C4-2B (cell line): Measurements from ENCODE around the gene RNF152.

ENCODE experiments used
- H3K27ac ChIP-seq: fragments of 450-650 bp; 2 replicates; pipeline ENCODE4 v1.5.1; 2017
- ZFX ChIP-seq: fragments of 450-650 bp; IDR thresholded peaks from 2 replicates; pipeline ENCODE4 v1.6.1; 2017
- TF ChIP-seq, protein P1 (sequence below): fragments of 450-650 bp; conservative IDR thresholded peaks from 2 replicates; pipeline ENCODE4 v1.5.1; 2017; ENCODE audit warnings: mild to moderate bottlenecking

Gene RNF152, protein sequence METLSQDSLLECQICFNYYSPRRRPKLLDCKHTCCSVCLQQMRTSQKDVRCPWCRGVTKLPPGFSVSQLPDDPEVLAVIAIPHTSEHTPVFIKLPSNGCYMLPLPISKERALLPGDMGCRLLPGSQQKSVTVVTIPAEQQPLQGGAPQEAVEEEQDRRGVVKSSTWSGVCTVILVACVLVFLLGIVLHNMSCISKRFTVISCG

DNA sequence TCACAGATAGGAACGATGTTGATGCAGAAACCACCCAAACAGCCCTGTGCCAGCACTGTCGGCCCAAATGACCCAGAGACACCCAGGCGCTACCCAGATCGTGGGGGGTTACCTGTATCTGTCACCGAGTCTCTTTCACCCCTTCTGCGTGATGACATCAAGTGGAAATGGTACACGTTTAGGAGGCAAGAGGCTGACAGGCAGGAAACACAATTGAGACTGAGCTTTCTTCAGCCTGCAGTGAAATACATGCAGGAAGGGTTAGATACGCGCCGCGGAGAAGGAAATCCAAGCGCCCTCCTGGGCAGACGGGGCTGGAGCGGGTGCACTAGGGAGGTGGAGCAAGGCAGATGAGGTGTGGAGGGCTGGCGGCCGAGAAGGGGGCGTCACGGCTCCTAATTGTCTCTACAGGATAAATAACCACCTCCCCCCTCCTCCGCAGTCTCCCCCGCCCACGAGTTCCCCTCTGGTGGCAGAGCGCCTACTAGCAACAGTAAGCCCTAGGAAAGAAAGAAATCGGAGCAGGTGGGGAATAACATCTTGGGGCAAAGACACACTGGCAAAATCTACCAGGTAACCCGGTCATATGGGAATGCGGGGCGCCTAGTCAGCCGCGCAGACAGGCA is at the start of gene RNF152:
Gene RNF152, minus strand, starts transcription at position 325 of the 626 bp plus-strand sequence. CDS start 76,544 bp downstream, outside the sequence.
- H3K27ac ChIP-seq: peak within 1 kb of the TSS; percentile 54
- no peak for TF ChIP-seq ZFX
- TF ChIP-seq, protein P1, sequence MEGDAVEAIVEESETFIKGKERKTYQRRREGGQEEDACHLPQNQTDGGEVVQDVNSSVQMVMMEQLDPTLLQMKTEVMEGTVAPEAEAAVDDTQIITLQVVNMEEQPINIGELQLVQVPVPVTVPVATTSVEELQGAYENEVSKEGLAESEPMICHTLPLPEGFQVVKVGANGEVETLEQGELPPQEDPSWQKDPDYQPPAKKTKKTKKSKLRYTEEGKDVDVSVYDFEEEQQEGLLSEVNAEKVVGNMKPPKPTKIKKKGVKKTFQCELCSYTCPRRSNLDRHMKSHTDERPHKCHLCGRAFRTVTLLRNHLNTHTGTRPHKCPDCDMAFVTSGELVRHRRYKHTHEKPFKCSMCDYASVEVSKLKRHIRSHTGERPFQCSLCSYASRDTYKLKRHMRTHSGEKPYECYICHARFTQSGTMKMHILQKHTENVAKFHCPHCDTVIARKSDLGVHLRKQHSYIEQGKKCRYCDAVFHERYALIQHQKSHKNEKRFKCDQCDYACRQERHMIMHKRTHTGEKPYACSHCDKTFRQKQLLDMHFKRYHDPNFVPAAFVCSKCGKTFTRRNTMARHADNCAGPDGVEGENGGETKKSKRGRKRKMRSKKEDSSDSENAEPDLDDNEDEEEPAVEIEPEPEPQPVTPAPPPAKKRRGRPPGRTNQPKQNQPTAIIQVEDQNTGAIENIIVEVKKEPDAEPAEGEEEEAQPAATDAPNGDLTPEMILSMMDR: no peak

DNA sequence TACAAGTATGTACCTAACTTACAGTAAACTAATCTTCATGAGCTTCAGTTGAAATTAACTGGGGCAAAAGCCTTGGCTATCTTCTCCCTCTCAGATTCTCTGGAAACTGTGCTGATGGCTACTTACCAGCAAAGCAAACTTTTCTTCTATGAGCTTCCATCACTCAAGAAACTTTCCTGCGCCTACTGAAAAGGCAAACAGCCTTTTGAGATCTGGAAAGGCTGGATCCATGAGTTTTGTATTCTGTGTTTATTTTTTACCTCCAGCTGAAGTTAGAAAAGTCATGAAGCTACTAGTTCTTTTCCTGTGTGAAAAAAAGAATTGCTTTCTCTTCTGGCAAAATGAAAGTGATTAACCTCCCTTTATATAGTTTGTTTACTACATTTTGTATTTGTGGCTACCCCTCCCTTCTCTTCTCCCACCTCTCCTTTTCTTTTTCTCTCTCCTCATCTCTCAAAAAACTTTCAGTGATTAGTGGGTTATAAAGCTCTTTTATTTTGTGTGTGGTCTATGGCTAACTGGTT is 49.2 kb upstream of the RNF152 start:
- no peak overlapping the region for H3K27ac ChIP-seq

DNA sequence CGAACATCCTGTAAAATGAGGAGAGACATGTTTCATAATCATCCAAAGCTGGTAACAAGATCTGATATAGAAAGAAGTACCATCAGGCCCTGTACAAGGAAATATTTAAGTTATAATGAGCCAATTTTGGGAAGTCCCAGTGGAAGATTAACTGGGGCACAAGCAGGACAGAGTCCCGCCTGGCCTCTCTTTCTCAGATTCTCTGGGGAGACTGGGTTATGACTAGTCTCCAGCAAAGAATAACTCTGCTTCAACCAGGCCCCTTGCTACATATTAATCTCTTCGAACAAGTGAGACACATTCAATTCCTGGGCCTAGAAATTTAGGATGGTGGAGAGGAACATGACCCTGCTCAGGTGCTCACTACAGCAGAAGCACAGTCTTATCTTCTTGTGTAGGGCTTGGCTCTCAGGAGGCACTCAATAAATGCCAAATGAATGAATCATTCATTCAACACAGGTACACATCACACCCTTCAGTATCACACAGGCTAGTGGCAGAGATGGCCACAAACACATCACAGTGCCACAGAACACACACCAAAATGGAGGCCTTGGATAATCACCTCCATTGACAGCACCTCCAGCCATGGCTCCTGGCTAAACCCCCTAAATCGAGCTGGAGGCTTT is 46.4 kb upstream of the RNF152 start:
- H3K27ac ChIP-seq: no peak overlapping the region
- no peak for TF ChIP-seq ZFX
- TF ChIP-seq, protein P1: no peak

More for the DNA sequence above, 49.2 kb upstream of the RNF152 start:
- TF ChIP-seq, protein P1: no peak
- no peak for TF ChIP-seq ZFX

DNA sequence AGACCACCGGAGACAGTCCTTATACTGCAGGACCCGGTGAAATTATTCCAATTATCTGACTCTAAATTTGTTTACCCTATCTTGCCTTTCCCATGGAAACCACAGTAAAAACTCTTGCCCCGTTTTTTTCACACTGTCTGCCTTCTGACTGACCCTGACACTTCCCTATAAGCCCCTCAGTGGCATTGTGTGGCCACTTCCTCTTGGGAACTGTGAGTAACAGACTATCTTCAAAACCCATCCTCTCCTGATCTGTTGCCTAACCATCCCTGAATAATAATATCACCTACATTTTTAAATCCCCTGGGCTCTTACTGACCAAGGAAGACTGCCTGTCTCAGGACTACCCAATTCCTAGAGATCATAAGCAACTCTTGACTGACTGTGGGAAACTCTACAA is 42.6 kb upstream of the RNF152 start:
- H3K27ac ChIP-seq: no peak overlapping the region
- TF ChIP-seq, protein P1: no peak
- TF ChIP-seq ZFX: no peak

DNA sequence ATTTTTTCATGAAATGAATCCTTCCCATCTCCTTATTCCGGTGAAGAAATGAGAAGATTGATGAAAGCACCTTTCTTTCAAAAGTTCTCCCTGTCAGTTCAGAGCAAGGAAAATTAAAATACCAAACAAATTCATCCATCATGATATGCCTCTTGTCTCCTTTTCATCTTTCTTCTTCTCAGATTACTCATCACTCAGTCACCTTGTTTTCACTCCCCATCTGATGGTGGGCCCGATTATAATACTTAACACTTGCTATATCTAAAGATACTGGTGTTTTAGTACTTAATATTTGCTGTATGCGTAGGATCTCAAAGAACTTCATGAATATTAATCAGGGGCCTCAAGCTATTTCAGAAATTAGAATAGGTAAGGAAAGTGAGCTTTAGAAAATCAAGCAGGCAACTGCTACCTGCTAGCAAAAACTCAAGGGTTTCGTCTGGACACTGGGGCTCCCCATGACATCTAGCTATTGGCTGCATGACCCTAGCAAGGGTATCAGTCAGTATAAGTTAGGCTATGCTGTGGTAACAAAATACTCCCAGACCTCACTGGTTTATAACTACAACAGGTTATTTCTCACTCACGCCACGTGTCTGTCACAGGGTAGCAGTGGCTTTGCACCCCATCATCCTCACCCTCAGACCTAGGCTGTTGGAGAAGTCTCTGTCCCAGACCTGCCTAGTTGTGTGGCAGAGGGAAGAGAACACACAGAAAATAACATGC is 39.0 kb upstream of the RNF152 start:
- H3K27ac ChIP-seq: no peak overlapping the region
- no peak for TF ChIP-seq ZFX
- TF ChIP-seq, protein P1: no peak

DNA sequence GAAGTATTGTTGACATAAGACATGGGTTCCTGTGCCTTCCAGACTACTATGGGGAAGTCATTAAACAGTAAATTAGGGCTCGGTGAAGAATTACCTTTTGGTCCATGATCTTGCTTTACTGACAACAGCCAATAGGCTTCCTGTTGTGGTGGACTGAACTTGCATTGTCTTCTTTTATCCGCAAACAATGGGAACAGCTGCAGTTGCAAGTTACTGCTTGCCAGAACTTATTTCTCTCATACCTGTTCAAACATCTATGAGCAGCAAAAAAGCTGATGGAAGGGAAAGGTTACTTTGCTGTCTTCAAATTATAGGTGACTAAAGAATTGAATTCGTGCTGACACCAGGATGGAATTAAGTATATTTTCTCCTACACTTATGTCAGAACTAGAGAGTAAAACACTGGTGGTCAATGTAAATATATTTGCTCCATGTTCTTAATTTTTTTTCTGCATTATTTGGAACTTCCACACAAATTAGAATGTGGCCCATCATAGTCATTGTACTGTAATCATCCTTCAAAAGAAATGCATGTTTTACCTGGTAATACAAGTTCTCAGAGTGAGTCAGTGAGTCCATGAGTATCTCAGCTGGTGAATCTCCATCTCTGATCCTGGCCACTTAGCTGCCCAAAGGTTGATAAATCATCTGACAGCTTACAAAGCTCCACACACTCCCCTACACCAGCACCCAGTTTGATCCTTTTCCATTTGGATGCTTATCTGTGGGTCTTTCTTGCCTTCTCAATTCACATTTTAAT is 37.3 kb upstream of the RNF152 start:
- TF ChIP-seq, protein P1: no peak
- no peak for TF ChIP-seq ZFX
- no peak overlapping the region for H3K27ac ChIP-seq
